T47D (cell line): ENCODE results near the gene VAV1.

ENCODE experiments used
- DNase-seq, 2 experiments: peaks; one replicate each; pipeline versions ENCODE4 v3.0.0 to v3.0.0-alpha.2; 2011 to 2012; ENCODE audit warnings: low read depth in 1 of 2, low spot score in 1 of 2
- JUND ChIP-seq: IDR thresholded peaks from 2 replicates; pipeline ENCODE4 v1.6.1; 2012; ENCODE audit warnings: low read depth
- in situ Hi-C: cut with HindIII; loops from 2 replicates; pipeline ENCODE4 v1.10.0; 2016; ENCODE audit warnings: low sequenced_read_pairs, low pct_unique_long_range_greater_than_20kb

VAV1 gene, protein sequence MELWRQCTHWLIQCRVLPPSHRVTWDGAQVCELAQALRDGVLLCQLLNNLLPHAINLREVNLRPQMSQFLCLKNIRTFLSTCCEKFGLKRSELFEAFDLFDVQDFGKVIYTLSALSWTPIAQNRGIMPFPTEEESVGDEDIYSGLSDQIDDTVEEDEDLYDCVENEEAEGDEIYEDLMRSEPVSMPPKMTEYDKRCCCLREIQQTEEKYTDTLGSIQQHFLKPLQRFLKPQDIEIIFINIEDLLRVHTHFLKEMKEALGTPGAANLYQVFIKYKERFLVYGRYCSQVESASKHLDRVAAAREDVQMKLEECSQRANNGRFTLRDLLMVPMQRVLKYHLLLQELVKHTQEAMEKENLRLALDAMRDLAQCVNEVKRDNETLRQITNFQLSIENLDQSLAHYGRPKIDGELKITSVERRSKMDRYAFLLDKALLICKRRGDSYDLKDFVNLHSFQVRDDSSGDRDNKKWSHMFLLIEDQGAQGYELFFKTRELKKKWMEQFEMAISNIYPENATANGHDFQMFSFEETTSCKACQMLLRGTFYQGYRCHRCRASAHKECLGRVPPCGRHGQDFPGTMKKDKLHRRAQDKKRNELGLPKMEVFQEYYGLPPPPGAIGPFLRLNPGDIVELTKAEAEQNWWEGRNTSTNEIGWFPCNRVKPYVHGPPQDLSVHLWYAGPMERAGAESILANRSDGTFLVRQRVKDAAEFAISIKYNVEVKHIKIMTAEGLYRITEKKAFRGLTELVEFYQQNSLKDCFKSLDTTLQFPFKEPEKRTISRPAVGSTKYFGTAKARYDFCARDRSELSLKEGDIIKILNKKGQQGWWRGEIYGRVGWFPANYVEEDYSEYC

DNA sequence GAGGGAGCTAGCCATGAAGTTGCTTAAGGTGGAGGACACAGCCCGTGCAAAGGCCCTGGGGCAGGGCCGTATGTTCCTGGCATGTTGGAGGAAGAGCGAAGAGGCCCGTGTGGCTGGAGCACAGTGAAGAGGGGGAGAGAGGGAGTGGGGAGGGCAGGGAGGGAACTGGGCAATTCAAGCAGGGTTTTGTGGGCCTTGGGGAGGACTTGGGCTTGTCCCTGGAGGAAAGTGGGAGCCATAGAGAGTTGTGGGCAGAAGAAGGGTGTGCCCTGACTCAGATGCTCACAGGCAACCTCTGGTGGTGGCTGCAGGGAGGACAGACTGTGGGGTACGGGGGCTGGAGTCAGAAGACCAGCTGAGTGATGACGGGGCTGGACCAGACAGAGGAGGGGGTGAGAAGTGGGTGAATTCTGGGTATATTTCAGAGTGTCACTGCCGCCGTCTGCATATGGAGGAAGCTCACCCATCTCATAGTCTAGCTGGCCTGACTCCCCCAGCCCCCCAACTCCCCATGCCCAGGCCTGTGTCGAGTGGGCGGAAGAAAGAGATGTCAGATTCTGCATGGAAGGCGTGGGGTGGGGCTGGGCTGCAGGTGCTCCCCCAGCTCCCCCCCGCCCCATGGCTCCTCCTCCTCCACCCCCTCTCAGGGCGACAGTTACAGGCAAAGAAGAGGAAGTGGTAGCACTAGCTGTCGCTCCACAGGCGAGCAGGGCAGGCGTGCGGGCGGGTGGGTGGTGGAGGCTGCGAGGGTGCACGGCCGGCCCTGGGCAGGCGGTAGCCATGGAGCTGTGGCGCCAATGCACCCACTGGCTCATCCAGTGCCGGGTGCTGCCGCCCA, at the start of gene VAV1:
Gene VAV1 (plus strand): TSS at position 681 of the 838 bp plus-strand sequence. CDS start 100 bp downstream, at position 781.
- in situ Hi-C loops = no loop called here
- no peak for TF ChIP-seq JUND
- DNase-seq = no peak

DNA sequence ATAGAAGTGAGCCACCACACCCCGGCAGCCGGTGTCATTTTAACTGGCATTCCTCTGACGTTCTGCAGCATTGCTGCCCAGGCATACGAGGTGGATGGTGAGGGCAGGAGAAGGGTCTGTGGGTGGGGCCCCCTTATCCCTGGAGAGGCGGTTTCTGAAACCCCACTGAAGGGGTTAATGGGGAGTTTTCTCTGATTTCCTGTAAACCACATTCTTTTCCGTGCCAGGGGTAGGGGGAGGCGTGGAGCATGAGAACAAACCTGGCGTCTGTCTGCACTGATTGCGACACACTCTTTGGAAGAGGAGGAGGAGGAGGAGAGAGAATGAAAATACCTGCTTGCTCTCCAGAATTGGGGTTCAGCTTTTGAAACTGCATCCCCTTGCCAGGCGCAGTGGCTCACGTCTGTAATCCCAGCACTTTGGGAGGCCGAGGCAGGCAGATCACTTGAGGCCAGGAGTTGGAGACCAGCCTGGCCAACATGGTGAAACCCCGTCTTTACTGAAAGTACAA, 49.3 kb upstream of the VAV1 start:
- no peak for TF ChIP-seq JUND
- DNase-seq = peak in 1 of 2 experiments; percentile 52
- in situ Hi-C loops = no loop called here

DNA sequence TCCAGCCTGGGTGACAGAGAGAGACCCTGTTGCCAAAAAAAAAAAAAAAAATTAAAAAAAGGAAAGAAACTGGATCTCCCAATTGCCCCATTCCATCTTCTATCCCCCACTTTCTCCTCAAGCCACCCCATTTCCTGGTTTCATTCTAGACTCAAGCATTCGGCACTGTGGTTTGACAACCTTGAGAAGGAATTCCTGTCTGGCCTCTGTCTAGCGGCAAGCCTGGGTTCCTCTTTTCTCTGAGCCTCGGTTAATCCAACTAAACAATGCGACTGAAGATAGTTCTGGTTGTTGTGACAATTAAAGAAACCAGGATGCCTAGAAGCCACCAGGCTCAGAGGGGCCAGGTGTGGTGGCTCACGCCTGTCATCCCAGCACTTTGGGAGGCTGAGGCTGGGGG, 48.8 kb upstream of the VAV1 start:
- in situ Hi-C loops = no loop called here
- DNase-seq = peak in 1 of 2 experiments; percentile 36
- no peak for TF ChIP-seq JUND

DNA sequence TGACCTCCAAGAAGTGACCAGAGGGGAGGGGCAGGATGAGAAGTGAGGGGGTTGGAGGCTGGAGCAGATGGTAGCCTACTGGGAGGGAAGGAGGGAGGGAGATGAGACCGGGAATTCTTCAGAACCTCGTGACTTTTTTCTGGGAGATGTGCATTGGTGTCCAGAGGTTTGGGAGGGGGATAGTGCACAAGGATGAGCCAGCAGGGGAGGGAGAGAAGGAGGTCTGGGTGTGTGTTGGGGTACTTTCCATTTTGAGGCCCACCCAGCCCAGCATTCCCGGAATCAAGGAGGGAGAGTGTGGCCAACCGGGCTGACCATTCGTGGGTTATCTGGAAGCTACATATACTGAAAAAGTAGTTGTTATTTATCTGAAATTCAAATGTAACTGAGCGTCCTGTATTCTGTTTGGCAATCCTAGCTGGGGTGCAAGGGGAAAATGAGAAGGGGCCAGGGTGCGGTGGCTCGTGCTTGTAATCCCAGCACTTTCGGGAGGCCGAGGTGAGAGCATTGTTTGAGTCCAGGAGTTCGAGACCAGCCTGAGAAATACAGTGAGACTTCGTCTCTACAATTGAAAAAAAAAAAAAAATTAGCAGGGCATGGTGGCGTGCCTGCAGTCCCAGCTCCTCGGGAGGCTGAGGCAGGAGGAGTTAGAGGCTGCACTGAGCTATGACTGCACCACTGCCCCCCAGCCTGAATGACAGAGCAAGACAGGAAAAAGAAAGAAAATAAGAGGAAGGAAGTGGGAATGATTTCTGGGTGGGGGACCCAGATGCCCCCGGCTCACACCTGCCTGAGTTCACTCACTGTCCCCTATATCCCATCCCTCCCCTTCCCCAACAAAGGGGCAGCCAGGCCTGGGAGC, 47.6 kb upstream of the VAV1 start:
- DNase-seq = no peak
- TF ChIP-seq JUND = no peak
- in situ Hi-C loops = no loop called here

DNA sequence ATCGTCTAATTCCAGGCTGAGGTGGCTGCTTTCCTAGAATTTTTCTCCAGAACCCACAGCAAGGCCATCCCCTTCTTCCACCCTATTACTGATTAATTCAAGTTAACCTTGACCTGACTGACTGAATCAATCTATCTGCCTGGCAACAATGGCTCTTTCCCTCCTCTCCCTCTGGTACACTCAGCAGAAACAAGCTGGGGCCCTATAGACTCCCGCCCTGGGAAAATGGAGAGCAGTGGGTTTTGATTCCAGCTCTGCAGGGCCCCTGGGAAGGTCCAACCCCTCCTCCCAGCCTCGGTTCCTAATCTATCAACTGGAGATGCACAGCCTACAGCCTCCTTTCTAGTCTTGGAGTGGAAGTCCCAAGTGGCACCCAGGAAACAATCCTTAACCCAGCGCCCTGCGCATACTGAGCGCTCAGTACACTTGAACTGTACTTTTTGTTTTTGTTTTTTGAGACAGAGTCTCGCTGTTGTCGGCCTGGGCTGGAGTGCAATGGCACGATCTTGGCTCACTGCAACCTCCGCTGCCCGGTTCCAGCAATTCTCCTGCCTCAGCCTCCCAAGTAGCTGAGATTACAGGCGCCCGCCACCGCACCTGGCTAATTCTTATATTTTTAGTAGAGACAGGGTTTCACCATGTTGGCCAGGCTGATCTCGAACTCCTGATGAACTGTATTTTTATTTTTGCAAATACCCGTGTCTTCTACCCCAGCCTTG, 46.8 kb upstream of the VAV1 start:
- in situ Hi-C loops = no loop called here
- no peak for DNase-seq
- no peak for TF ChIP-seq JUND

DNA sequence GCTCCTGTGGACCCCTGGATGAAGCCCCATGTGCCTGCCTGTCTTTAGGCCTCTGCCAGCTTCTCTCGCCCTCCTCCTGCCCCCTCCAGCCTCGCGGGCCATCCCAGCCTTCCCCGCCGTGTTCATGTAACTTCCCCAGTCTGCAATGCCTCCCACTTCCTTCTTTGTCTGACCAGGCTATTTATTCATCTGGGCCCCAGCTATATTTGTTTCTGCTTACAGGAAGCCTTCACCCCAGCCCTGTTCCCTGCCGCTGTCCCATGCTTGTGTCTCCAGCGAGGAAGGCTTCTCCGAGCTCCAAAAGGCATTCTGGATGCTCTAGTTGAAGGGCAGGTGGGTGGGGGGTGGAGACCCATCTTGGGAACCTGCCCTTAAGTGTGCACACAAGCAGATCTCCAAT, 44.2 kb upstream of the VAV1 start:
- in situ Hi-C loops = no loop called here
- DNase-seq = no peak
- no peak for TF ChIP-seq JUND

DNA sequence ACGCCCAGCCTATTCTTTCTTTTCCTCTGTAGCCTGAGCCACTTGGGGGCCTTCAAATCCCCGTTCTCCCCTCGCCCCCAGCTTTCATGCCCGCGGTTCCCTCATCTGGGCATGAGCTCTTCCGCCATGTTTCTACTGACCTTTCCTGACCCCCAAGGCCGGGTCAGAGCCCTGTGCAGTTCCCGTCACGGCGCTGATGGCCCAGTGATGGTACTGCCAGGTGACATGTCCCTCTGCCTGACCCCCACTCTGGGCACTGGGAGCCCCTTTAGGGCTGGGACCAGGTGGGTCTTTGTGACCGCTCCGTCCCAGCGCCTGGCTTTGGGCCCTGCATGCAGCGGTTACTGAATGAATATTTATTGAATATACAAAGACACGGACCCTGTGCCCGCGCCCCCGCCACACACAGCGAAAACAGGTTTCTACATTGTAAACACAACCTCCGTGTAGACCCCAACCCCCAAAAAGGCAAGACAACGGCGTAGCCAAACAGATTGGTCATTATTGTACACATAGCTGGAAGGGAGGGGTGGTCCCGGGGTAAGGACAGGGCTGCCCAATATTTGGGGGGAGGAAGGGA, 42.8 kb upstream of the VAV1 start:
- TF ChIP-seq JUND = no peak
- in situ Hi-C loops = no loop called here
- no peak for DNase-seq

DNA sequence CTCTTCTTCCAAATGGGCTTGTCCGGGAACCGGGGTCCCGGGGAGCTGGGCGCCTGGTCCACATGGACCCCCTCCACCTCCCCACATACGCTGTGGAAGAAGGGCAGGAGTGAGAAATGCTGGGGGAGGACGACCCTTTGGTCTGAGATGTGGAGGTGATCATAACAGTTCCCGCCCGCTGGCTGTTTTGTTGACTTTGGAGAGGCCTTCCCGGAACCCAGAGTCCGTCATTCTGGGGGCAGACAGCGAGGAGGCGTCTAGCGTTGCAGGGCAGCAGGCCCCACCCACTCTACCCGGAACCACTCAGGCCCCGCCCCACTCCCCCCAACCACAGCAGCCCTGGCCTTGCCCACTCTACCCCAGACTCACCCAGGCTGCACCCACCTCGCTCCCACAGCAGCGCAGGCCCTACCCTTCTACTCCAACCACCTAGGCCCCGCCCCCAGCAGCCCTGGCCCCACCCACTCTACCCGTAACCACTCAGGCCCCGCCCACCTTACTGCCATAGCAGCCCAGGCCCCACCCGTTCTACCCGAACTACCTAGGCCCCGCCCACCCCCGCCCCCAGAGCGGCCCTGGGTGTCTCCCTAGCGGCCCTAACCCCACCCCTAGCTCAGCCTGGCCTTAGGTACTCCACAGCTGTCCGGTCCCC, 42.2 kb upstream of the VAV1 start:
- no peak for TF ChIP-seq JUND
- peak; percentile 66 to 94 for DNase-seq
- in situ Hi-C loops = no loop called here

DNA sequence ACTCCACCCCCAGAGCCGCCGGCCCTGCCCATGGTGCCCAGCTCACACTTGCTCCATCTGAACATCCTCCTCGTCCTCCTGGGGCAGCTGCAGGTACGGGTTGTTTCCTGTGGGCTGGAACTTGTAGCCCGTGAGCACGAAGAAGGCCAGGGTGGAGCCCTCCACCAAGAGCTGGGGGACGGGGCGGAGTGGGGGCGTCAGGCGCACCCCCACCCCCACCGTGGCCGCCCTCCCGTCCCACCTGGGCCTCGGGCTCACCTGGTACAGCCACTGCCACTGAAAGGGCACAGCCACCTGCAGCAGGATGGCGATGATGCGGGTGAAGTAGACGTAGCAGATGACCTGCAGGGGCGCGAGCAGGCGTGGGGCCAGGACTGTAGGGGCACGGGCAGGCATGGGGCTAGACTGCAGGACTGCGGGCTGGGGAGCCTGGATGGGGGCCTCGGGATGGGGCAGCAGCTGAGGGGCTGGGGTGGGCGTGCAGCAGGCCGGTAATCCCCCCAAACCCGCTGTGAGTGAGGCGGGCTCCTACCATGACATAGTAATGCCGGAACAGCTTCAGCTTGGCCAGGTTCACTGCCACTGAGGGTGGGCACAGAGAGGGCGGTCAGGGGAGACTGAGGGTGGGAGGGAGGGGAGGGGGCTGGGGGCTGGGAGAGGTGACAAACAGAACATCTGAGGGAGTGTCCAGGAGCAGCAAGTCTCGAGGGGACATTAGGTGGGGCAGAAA, 41.4 kb upstream of the VAV1 start:
- in situ Hi-C loops = no loop called here
- no peak for TF ChIP-seq JUND
- DNase-seq = no peak

DNA sequence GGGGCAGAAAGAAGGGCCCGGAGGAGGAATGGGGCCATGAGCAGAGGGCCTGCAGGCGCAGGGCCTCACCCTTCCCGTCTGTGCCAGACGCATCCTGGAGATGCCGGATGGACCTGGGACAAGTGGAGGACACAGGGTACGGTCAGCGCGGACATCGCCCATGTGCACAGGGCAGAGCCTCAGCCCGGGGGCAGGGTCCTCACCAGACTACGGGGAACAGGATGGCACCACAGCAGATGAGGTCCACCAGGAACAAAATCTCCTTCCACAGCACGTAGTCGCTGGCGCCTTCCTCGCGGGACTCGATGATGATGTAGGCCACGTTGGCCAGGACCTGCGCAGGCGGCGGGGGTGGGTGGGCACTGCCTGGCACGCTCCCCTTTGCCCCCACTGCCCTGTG, 40.7 kb upstream of the VAV1 start:
- in situ Hi-C loops = no loop called here
- TF ChIP-seq JUND = no peak
- DNase-seq = no peak
